SK-N-SH (cell line): ENCODE results near the gene CCDC57.

Experiments
- EZH2phosphoT487 ChIP-seq: fragments of 200-600 bp; sonication (generic); IDR thresholded peaks from 2 replicates; pipeline ENCODE4 v1.6.1; 2017; ENCODE audit warnings: low read depth, mixed run types, mild to moderate bottlenecking, antibody characterized with exemption, moderate library complexity, borderline replicate concordance
- FOXM1 ChIP-seq: IDR thresholded peaks from 2 replicates; pipeline ENCODE4 v1.4.0; 2012; ENCODE audit warnings: low read depth, mild to moderate bottlenecking
- RFX5 ChIP-seq: IDR thresholded peaks from 2 replicates; pipeline ENCODE4 v1.6.1; 2012; ENCODE audit warnings: mild to moderate bottlenecking, improper control_type of control experiment, low read length
- TF ChIP-seq, protein P1 (sequence below): IDR thresholded peaks from 2 replicates; pipeline ENCODE4 v1.4.0; 2012; ENCODE audit warnings: low read depth
- TF ChIP-seq, protein P2 (sequence below): fragments of 200-600 bp; sonication (generic); IDR thresholded peaks from 2 replicates; pipeline ENCODE4 v1.6.1; 2017; ENCODE audit warnings: antibody characterized with exemption, mild to moderate bottlenecking, moderate library complexity
- TF ChIP-seq, protein P3 (sequence below): fragments of 150-350 bp; IDR thresholded peaks from 2 replicates; pipeline ENCODE4 v1.6.1; 2017; ENCODE audit warnings: antibody characterized with exemption, low read length, low read depth, borderline replicate concordance

DNA sequence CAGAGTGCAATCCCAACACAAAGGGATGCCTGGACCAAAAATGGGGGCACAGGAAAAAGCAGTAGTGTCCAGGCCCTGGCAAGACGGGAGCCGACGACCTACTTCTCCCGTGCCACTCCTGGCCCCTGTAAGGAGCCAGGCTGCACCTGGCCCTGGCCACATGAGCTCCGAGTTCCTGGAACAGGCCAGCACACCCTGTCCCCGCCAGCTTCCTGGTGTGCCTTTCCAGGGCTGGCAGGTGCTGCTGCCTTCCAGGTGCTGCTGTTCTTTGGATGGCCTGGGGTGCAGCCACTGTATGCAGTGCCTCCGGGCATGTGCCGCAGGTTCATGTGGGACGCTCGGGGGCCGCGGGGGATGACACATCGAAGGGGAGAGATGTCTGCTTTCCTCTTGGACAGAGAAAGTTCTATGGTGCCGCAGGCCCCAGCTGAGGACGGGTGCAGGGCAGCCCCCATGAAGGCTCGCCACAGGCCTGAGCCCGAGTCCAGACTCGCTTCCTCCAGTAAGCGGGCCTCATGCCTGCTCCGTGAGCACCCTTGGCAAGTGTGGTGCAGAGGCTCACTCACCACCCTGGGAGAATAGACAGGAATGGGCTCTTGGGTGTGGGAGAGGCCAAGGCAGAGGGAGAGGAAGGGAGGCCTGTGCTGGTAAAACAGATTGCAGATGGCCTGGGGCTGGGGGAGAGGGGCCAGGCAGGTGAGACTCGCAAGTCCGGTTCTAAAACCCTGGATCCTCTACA lies 59.9 kb downstream of the CCDC57 start:
- TF ChIP-seq FOXM1: no peak
- TF ChIP-seq RFX5: no peak
- TF ChIP-seq, protein P1, sequence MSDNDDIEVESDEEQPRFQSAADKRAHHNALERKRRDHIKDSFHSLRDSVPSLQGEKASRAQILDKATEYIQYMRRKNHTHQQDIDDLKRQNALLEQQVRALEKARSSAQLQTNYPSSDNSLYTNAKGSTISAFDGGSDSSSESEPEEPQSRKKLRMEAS: no peak
- TF ChIP-seq, protein P2, sequence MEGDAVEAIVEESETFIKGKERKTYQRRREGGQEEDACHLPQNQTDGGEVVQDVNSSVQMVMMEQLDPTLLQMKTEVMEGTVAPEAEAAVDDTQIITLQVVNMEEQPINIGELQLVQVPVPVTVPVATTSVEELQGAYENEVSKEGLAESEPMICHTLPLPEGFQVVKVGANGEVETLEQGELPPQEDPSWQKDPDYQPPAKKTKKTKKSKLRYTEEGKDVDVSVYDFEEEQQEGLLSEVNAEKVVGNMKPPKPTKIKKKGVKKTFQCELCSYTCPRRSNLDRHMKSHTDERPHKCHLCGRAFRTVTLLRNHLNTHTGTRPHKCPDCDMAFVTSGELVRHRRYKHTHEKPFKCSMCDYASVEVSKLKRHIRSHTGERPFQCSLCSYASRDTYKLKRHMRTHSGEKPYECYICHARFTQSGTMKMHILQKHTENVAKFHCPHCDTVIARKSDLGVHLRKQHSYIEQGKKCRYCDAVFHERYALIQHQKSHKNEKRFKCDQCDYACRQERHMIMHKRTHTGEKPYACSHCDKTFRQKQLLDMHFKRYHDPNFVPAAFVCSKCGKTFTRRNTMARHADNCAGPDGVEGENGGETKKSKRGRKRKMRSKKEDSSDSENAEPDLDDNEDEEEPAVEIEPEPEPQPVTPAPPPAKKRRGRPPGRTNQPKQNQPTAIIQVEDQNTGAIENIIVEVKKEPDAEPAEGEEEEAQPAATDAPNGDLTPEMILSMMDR: no peak
- TF ChIP-seq EZH2phosphoT487: no peak
- TF ChIP-seq, protein P3, sequence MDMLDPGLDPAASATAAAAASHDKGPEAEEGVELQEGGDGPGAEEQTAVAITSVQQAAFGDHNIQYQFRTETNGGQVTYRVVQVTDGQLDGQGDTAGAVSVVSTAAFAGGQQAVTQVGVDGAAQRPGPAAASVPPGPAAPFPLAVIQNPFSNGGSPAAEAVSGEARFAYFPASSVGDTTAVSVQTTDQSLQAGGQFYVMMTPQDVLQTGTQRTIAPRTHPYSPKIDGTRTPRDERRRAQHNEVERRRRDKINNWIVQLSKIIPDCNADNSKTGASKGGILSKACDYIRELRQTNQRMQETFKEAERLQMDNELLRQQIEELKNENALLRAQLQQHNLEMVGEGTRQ: no peak
